Measurements from ENCODE around the gene ZNF71.
A peak's percentile ranks its signal among the peaks of the same experiment; 100 is the strongest.

ZNF71 gene

DNA sequence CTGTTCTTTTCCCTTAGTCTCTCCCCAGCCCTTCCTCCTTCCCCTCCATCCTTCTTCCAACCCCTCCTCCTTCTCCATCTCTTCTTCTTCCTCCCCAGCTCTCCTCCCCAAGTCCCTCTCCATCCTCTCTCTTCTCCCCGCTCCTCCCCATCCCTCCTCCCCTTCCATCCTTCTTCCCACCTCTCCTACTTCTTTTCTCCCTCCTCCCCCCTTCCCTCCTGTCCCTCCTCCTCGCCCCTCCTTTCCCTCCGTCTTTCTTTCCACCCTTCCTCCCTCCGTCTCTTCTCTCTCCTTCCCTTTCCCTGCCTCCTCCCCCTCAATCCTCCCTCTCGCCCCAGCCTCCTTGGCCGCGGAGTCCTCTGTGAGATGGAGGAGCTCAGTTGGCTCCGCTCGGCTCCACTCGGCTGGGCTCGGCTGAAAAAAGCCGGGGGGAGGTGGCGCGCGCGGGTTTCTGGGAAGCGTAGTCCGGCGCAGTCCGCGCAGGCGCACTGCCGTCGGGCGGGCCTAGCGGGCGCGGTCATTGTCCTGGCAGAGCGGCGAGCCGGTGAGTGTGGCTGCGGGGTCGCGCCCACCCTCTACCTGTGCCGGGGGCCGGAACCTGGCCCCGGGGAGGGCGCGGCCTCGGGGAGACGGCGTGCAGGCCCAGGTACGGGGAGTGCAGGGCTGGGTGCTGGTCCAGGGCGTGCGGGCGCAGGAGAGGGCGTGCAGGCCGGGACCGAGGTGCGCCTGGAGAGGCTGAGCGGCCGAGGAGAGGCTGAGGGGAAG is at the start of gene ZNF71:
TSS of gene ZNF71 (plus strand) at position 520 of the 765 bp plus-strand sequence. CDS start 6,257 bp downstream, outside the sequence.
- DNase-seq, result peak; percentile 68

DNA sequence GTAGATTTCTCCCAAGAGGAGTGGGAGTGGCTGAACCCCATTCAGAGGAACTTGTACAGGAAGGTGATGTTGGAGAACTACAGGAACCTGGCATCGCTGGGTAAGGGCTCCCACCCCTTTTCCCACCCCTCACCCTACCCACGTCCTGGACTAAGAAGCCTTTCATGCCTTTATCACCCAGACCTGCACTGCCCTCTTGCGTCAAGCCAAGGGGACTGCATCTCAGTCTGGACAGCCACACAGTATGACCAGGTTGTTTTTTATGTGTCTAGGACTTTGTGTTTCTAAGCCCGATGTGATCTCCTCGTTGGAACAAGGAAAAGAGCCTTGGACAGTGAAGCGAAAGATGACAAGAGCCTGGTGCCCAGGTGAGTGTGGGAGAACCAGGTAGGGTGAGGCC is 47.6 kb upstream of the ZNF71 start:
- DNase-seq, result no peak

DNA sequence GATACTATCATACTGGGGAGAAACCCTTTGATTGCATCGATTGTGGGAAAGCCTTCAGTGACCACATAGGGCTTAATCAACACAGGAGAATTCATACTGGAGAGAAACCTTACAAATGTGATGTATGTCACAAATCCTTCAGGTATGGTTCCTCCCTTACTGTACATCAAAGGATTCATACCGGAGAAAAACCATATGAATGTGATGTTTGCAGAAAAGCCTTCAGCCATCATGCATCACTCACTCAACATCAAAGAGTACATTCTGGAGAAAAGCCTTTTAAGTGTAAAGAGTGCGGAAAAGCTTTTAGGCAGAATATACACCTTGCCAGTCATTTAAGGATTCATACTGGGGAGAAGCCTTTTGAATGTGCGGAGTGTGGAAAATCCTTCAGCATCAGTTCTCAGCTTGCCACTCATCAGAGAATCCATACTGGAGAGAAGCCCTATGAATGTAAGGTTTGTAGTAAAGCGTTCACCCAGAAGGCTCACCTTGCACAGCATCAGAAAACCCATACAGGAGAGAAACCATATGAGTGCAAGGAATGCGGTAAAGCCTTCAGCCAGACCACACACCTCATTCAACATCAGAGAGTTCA is 40.7 kb upstream of the ZNF71 start:
- DNase-seq, result no peak

DNA sequence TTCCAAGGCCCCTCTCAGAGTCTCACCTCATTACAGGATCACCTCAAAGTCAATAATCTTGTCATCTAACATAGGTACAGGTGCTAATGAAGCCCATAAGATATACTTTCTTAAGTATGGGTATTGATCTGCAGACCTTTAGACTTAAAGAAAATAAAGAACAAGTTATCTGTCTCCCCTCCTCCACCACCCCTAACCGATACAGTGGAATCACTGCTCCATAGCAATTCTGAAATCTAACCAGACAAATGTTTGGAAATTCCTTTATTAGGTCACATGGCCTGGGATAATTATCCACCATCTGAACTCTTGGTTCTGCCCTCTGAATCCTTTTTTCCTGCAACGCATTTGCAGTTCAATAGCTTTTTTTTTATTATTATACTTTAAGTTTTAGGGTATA is 32.3 kb upstream of the ZNF71 start:
- no peak for DNase-seq

DNA sequence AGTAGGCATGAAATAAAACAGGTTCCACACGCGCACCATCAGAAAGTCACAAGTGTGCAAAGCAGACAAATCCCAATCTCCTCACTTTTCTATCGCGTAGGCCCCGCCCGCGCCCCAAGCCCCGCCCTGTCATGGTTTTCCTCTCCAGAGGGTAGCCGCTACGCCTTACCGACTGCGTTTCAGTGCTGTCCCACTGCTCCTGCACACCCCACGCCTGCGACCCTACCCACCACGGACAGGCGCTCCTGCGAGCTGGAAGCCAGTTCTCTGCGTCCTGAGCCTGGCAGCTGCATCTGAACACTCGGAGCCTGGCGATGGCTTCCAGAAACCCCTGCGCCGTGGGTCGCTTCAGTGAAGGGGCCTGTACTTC is 28.2 kb upstream of the ZNF71 start:
- no peak for DNase-seq

DNA sequence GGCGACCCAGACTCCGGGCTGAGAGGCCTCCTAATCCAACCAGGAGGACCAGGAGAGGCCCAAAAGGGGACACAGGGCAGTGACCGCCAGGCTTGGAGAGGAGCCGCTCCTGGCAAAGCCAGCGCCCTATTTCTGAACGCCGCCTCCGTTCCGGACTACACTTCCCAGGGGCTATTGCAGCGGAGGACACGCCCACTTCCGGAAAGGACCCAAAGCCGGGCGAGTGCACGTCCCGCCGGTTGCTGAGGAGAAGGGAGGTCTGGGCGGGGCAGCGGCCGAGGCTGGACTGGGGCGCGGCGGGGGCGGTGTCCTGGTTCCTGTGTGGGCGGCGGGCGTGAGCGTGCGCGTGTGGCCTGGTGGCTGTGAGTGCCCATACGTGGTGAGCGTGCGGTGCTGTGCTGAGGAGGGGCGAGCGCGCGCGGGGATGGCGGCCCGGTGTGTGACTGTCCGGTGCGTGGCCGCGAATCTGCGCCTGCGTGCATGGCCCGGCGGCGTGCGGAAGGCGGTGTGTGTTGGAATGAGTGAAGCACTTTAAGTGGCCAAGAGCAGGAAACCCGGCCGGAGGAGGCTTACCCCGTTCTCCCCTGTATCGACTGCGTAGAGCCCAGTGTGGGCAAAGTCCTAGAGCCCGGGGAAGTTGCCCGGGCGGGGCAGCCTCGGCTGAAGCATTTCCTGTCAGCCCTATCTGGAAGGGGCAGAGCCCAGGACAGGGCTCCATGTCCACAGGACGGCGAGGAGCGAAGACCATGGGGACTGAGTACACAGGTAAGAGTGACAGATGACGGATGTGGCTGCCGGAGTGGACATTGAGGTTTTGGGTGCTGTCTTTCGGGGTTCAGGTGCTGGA is 27.6 kb upstream of the ZNF71 start, which contains the start of gene ZNF470:
TSS of gene ZNF470 (plus strand) at position 195 of the 847 bp plus-strand sequence. CDS start 2,844 bp downstream, outside the sequence.
- DNase-seq, result peak; percentile 84

DNA sequence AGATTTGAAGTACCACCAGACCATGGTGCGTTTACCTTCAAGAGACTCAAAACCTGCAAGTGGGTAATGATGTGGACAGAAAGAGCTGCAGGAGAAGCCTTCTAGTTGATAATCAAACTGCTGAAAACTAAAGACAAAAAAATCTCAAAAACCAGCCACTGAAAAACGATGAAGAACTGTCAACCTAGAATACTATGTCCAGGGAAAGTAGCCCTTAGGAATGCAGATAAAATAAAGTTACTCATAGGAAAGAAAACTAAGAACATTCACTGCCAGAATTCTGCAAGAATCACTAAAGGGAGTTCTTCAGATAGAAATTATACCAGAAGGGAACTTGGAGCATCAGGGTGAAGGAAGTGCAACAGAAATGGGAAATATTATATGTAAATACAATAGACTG is 22.5 kb upstream of the ZNF71 start:
- DNase-seq, result no peak

DNA sequence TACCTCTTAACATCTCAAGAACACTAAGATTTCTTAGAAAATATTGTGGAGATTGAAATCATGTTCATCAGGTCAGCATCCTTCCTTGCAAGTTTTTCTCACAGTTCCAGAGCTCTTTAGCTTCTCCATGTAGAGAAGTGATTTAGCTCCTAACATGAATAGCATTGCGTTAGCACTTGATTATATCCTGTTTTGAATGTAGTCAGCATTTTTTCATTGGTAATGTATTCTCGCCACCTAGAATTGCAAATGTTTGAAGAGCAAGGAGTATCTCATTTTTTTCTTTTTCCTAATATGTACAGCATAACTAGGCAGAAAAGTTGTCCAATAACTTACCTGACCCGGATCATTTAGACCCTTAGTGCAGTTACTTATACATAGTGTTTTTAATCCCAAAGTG is 21.2 kb upstream of the ZNF71 start:
- DNase-seq, result no peak

DNA sequence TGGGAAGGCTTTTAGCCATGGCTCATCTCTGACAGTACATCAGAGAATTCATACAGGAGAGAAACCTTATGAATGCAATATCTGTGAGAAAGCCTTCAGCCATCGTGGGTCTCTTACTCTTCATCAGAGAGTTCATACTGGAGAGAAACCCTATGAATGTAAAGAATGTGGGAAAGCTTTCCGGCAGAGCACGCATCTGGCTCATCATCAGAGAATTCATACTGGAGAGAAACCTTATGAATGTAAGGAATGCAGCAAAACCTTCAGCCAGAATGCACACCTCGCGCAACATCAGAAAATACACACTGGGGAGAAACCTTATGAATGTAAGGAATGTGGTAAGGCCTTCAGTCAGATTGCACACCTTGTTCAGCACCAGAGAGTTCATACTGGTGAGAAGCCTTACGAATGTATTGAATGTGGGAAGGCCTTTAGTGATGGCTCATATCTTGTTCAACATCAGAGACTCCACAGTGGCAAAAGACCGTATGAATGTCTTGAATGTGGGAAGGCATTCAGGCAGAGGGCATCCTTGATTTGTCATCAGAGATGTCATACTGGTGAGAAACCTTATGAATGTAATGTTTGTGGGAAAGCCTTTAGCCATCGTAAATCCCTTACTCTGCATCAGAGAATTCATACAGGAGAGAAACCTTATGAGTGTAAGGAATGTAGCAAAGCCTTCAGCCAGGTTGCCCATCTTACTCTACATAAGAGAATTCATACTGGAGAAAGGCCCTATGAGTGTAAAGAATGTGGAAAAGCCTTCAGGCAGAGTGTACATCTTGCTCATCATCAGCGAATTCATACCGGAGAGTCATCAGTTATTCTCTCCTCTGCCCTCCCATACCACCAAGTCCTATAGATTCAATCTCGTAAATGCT is 17.1 kb upstream of the ZNF71 start:
- DNase-seq, result no peak

DNA sequence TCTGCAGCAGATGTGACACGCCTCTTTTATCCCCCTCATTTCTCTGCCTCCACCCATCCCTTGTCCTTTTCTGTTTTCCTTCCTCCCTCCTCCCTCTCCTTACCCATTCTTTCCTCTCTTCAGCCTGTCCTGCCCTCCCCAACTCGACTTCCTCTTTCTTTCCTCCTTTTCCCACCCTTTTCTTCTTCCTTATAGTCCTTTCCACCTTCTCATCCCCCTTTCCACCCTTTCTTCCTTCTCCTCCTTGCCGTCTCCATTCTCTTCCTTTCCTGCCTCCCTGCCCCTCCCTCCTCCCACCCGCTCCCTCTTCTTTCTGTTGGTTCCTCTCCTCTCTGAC is 688 bp upstream of the ZNF71 start:
- no peak for DNase-seq

DNA sequence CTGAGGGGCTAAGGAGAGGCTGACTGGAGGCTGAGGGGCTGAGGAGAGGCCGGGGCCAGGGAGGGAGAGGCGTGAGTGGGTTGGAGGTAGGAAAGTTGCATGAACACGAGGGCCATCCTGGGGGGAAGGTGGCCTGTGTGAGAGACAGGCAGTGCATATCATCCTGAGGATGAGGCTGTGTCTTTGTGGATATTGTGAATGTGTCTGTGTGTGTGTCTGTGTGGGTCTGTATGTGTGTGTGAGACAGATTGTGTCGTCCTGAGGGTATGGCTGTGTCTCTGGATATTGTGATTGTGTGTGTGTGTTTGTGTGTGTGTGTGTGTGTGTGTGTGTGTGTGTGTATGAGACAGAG is 422 bp downstream of the ZNF71 start:
- DNase-seq, result no peak

DNA sequence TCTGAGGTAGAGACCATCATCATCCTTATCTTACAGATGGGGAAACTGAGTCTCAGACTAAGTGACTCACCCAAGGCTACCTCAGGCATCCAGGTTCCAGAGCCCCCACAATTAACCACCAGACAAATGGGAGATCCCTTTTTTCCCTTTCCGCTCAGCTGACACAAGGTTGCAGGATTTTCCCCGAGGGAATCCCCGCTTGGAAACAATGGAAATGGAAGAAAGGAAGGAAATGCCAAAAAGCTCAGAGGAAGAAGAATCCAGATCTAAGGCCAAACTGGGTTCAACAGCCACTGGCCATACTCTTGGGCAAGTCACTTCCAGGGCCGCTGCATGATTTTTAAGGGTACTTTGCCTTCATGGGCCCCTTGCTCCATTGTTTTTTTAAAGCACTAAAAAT is 1.6 kb downstream of the ZNF71 start:
- no peak for DNase-seq

DNA sequence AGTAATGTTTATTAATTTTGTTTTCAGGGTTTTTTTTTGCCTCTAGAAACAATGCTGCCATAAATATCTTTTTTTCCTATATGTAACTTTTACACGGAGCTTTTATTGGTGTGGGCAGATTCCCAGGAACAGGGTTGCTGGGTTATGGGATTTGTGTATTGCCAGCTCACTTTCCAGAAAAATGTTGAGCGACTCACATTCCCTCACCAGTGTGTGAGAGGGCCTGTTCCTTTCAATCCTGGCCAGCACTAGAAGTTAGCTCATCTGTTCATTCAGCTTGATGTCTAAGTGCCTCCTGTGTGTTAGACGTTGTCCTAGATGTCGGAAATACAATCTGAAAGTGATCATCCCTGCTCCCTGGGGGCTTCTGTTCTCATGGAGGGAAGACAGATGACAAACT is 2.6 kb downstream of the ZNF71 start:
- DNase-seq, result no peak

DNA sequence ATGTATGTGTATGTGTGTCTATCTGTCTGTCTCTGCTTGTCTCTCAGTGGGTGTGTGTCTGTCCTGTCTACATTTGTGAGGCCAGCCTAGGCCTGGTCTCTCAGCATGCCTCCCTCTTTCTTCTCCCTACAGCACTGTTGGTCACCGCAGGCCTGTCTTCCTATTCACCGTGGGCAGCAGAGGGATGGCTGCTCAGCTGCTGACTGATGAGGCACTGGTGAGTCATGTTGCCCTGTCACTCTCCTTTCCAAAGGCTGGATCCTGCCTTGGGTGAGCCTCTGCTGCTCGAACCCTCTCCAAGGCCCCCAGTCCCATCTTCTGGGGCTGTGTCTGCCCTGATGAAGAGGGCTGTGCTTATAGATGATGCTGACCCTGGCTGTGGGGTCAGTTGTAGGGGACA is 6.3 kb downstream of the ZNF71 start:
- no peak for DNase-seq

DNA sequence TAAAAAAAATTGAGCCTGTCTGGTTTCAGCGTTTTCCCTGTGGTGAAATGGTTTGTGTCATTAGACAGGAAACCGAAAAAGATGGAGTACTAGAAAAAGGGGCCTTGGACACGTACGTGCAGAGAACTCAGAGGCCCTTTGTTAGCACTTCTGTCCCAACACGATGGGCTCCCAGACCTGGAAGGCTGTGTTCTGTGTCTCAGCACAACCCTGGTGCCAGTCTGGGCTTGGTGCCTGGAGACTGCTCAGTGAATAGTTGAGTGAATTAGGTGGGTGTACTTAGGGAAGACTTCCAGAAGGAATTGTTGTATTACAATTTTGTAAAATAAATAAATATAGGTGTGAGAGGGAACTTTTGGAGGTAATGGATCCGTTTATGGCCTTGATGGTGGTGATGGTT is 8.7 kb downstream of the ZNF71 start:
- DNase-seq, result no peak

DNA sequence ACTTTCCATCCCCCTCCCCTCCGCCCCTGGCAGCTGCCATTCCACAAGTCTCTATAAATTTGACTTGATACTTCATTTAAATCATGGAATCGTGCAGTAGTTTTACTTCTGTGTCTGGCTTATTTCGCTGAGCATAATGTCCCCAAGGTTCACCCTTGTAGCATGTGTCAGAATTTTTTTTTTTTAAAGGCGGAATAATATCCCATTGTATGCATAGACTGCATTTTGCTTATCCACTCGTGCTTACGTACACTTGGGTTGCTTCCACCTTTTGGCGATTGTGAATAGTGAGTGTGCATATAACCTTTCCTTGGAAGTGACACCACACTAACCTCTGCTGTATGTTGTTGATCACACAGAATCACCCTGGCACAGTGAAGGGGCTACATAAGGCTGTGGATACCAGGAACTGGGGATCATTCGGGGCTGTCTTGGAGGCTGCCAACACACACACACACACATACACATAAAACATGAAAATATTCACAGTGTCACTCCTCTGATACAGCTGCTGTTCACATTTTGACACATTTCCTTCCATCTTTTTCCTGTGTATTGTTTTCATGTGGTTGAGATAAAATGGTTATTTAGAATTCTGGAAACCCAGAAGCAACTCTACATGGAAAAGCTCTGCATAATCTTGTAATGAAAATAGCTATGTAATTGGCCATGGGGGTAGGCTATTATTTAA is 13.3 kb downstream of the ZNF71 start:
- DNase-seq, result no peak

DNA sequence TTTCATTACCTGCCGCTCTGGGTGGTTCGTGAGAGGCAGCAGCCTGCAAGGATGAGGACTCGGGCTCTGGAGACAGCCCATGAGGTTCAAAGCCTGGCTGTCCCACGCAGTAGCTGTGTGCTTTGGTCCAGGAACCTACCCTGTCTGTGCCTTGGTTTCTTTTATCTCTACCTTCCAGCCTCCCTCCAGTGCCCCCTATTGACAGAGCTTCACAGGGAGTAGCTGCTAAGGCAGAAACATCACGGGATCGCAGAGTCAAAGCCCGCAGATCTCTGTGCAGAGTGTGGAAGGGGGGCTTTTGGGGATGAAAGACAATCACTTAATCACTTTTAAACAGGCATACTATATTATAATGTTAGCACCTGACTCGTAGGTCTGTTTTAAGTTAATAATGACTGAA is 16.2 kb downstream of the ZNF71 start:
- no peak for DNase-seq

DNA sequence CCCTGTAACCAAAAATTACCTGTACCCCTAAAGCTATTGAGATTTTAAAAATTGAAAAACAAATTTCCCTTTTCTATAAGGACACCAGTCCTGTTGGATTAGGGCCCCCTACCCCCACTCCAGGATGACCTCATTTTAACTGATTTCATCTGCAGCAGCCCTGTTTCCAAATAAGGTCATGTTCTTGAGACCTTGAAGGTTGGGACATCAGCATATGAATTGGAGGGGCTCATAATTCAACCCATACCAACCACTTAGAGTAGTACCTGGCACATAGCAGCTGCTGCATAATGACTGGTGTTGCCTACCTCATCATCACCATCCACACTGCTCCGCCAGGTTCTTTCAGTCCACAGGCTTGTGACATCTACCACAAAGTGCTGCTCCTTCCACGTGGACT is 17.6 kb downstream of the ZNF71 start:
- no peak for DNase-seq

DNA sequence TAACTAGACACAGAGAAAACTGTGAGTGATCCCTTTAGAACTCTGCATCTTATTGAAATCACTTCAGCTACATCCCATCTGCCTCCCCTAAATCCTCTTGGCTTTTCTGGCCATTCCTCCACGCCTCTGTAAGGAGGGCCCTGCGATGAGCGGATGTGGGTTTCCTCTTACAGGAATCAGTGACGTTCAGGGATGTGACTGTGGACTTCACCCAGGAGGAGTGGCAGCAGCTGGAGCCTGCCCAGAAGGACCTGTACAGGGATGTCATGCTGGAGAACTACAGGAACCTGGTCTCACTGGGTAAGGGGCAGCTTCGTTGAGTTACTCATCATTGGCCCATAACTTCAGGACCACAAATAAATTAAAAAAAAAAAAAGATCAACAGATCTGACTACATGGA is 18.5 kb downstream of the ZNF71 start:
- no peak for DNase-seq

DNA sequence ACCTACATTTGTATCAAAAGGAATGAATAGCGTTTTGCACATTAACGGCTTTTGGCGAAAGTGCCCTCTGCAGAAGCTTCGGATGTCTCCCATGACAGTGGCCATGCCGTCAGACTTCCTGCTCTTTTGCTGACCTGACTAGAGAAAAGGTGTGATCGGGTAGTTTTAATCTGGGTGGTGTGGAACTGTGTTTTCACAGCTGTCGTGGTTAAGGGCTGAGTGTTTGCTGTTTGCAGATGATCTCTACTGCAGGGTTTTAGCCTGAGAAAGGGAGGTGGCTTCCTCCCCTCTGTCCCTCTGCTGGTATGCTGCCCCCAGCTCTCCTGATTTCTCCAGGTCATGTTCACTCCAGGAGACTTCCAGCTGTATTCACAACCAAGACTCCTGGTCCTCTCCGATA is 22.4 kb downstream of the ZNF71 start:
- DNase-seq, result no peak

DNA sequence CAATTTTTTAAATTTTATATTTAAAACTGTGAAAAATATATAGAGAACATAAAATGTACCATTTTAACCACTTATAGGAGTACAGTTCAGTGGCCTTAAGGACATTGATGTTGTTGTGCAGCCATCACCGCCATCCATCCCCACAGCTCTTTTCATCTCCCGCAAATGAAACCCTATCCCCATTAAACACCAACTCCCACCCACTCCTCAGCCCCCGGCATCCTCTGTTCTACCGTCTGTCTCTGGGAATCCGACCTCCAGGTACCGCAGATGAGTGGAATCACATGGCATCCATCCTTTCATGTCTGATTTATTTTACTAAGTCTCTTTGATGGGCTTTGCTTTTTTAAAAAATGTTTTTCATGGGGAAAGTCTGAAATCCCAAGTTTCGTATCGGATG is 24.0 kb downstream of the ZNF71 start:
- DNase-seq, result no peak

DNA sequence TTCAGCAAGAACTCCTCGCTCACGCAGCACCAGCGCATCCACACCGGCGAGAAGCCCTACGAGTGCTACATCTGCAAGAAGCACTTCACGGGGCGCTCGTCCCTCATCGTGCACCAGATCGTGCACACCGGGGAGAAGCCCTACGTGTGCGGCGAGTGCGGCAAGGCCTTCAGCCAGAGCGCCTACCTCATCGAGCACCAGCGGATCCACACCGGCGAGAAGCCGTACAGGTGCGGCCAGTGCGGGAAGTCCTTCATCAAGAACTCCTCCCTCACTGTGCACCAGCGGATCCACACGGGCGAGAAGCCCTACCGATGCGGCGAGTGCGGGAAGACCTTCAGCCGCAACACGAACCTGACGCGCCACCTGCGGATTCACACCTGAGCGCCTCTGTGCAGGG is 27.3 kb downstream of the ZNF71 start:
- DNase-seq, result no peak

DNA sequence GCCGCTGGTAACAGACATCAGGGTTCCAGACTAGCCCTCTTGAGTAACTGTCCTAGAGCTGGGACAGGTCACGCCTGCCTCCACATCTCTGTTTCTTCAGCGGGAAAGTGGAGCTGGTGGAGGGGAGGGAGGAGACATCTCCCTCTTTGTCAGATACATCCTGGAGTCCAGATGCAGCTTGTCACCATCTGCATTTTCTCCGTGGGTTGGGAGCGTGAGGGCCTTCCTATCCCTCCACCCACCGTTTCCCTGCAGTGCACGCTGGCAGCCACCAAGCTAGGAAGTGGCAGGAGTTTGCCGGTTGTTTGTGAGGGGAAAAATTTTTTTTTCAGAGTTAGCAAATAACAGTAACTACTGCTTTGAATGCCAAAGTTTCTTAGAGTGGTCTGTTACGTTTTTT is 27.9 kb downstream of the ZNF71 start:
- no peak for DNase-seq

Data from NCI-H526 treated with DMSO at 0.1 percent for 48 hours (cell line).